GM21723 (cell line): Measurements from ENCODE around the gene STX3.
A peak's percentile ranks its signal among the peaks of the same experiment; 100 is the strongest.
"Not testable (repeated sequence)": the region's sequence is repeated elsewhere in the genome, so short reads cannot be mapped to it uniquely, and the experiment has no call there.

ENCODE experiments used
- ATAC-seq: cut with Tn5 transposase; IDR thresholded peaks from one replicate; pipeline ENCODE4 v1.9.1; 2021; ENCODE audit warnings: mild to moderate bottlenecking, moderate library complexity; ENCODE audit not compliant: unreplicated experiment

STX3 gene

GRCh38 chr11:59787255-59787588 is 32.0 kb downstream of the STX3 start:
- ATAC-seq = no peak

GRCh38 chr11:59787816-59788215 is 32.6 kb downstream of the STX3 start:
- ATAC-seq = no peak

GRCh38 chr11:59791639-59792038 is 36.5 kb downstream of the STX3 start:
- no peak for ATAC-seq

- no peak for ATAC-seq
Measured at GRCh38 chr11:59792507-59792906, 37.3 kb downstream of the STX3 start.

GRCh38 chr11:59794417-59794816 is 39.2 kb downstream of the STX3 start:
- no peak for ATAC-seq

- ATAC-seq = no peak
Measured at GRCh38 chr11:59800390-59801025, 45.3 kb downstream of the STX3 start.

GRCh38 chr11:59801160-59801706 is 46.1 kb downstream of the STX3 start:
- no peak for ATAC-seq

GRCh38 chr11:59801981-59802638 is 46.9 kb downstream of the STX3 start:
- peak; percentile 24 for ATAC-seq

GRCh38 chr11:59802639-59803176 is 47.5 kb downstream of the STX3 start:
- peak; percentile 75 for ATAC-seq

- no peak for ATAC-seq
Measured at GRCh38 chr11:59804061-59804460, 48.9 kb downstream of the STX3 start.

GRCh38 chr11:59807047-59807610 is 52.0 kb downstream of the STX3 start:
- no peak for ATAC-seq

- peak; percentile 98 for ATAC-seq
Measured at GRCh38 chr11:59810189-59810910, 55.2 kb downstream of the STX3 start, which contains the start of gene MRPL16. MRPL16 (minus strand) TSS chr11:59810778; CDS start chr11:59810658, 120 bp downstream.

- no peak for ATAC-seq
Measured at GRCh38 chr11:59810911-59811259, 55.7 kb downstream of the STX3 start.

- no peak for ATAC-seq
Measured at GRCh38 chr11:59812220-59812619, 57.0 kb downstream of the STX3 start.

GRCh38 chr11:59813364-59813763 is 58.2 kb downstream of the STX3 start:
- no peak for ATAC-seq

GRCh38 chr11:59814021-59814420 is 58.8 kb downstream of the STX3 start:
- ATAC-seq = no peak

GRCh38 chr11:59815754-59816153 is 60.6 kb downstream of the STX3 start:
- no peak for ATAC-seq

- ATAC-seq = not testable (repeated sequence)
Measured at GRCh38 chr11:59816434-59816833, 61.3 kb downstream of the STX3 start.

GRCh38 chr11:59818572-59818971 is 63.4 kb downstream of the STX3 start:
- peak; percentile 34 for ATAC-seq

GRCh38 chr11:59822989-59823566 is 67.9 kb downstream of the STX3 start:
- ATAC-seq = peak; percentile 81

- no peak for ATAC-seq
Measured at GRCh38 chr11:59829358-59829757, 74.2 kb downstream of the STX3 start.
